ENCODE data around the gene KCNN4. TPM values are rescaled to one million over a fixed set of nuclear protein-coding genes. Genes with fewer than 3 reads are reported as not detected.

Gene KCNN4
- 3.8 and 4.5 TPM in 2 replicates for total RNA-seq

DNA sequence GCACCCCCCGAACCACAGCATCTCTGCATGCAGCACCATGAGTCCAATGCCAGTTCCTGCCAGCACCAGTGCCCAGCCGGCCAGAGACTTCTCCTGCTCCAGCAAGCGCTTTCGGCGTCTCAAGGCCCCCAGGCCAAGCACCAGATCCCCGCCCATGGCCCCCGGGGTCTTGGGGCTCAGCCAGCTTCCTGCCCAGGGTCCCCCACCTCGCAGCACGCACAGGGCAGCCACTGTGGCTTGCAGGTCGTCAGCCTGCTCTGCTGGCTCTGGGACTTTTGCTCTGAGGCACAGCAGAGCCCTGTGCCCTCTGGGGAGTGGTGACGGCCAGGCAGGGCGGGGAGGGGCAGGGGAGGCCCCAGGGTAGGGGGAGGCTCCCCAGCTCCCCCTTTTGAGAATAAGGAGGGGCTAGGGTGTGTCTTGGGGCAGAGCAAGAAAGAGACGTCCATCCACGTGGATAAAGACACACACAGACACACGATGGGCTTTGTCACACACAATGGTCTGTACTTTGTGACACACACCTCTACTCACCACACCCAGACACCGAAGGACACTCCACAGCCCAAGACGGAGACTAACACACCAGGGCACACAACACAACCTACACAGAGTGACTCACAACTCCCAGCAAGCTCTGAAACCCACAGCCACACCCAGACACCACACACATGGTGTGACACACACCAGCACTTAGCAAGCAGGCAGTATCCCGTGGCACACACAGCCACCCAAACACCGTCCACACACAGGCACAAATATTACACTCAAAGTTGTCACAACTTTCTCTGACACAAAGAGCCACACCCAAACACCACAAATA lies at the start of gene KCNN4:
TSS of gene KCNN4 (minus strand) at position 268 of the 820 bp plus-strand sequence. CDS start at position 156, 112 bp downstream.

DNA sequence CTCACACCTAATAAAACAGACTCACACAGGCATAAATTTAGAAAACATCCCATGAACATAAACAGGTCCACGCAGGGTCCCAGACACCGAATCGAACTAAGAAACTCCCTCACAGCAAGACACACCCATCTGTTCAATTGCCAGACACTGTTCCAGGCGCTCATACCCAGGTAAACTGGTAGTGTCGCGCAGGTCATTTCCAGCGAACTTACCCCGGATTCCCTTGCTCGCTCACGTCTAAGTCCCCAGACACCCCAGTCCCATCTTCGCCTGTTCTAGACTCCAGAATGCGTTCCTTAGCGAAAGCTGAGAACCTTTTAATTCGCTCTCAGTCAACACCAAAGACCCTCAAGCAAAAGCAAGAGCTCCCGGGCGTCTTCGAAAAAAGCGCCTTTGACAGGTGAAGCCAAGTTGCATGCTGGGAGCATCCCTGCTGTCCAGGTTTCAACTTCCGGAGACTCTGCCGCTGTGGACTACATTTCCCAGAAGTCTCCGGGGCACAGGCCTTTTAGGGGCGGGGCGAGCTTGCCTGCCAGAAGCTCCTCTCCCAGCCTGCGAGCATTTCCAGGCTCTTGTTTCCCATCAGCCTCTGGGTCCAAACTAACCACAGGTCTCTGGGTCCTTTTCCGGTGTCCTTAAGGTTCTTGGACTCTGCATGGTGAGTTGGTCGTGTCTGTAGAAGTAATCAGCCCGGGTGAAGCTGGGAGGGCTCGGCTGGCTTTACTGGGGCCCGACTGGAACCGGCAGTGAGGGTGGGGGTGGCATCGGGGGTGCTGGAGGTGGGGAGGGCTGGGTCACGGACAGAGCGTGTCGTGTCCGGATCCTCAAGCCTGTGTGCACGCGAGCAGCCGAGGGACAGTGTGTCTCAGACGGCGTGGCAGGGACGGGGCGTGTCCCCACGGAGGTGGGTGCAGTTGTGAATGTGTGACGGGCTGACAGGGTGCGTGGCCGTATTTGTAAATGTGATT lies 46.3 kb upstream of the KCNN4 start, which contains the start of gene ZNF283:
TSS of gene ZNF283 (plus strand) at position 535 of the 968 bp plus-strand sequence. CDS start 6,184 bp downstream, outside the sequence.

DNA sequence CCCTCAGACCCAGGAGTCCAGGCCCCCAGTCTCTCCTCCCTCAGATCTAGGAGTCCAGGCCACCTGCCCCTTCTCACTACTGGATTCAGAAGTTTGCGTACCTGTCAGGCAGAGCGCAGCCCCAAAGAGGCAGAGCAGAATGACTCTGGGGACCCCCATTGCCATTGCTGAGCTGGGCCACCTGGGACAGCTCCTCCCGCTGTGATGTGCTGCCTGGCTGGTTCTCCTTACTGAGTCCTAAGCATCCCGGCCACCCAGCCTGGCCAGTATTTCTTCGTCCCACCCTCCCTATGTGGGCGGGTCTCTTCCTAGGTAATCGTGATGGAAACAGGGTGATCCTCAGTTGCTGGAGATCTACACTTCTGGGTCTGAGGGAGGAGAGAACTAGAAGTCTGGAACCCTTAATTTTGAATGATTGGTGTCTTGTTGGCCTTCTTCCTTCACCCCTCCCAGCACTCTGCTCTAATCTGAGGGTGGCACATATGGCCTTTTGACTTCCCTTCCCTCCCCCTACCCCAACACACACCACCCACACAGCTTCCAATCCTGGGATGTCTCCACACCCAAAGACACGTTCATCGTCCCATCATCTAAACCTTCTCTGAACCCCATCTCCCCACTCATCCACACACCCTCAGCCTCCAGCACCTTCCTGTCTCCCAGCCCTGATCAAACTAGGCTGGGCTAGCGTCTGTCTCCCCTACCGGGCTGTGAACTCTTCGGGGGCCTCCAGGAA lies 21.6 kb upstream of the KCNN4 start, which contains the start of gene LYPD5:
TSS of gene LYPD5 (minus strand) at position 232 of the 736 bp plus-strand sequence. CDS start at position 165, 67 bp downstream.

DNA sequence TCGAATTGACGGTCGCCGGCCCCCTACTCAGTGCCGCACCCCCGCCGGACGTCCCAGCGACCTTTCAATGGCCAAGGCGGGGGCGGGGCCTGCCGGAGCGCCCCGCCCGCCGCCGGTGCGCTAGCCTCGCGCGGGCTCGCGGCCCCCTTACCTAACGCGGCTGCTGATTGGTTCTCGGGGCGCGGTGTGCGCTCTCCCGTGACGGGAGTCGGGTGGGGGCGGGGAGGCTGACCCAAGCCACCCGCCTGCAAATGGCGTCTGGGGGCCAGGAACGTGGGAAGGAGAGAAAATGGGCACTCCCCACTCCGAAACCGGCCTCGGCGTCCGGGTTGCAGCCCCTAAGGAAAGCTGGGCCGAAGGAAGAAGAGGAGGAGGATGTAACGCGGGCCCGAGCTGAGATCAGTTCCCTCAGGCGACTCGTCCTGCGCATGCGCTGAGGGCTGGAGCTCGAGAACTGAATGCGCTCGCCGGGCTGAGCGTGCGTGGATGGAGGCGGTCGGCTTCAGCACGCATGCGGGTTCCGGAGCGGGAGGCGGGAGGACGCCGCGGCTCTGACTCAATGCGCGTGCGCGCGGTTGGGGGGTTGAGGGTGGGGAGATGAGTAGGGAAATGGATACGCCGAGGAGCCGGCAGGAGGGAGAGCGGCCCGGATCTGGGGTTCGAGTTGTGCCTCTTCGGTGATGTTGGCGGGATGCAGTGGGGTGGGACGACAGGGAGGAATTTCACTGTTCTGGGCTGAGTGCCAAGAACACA lies 26.1 kb downstream of the KCNN4 start, which contains the start of gene SMG9:
TSS of gene SMG9 (minus strand) at position 460 of the 753 bp plus-strand sequence. CDS start 4,221 bp downstream, outside the sequence.

Other genes with a start within 250 kb of the KCNN4 start
- under 0.01 and 0.28 TPM in 2 replicates for gene ZNF575, start 247.8 kb downstream of the KCNN4 start, total RNA-seq
- gene XRCC1, start 205.4 kb downstream of the KCNN4 start, total RNA-seq: 13.0 and 19.4 TPM in 2 replicates
- gene PINLYP, start 205.2 kb downstream of the KCNN4 start, total RNA-seq: 2.0 and 2.5 TPM in 2 replicates
- 14.9 and 19.9 TPM in 2 replicates for gene IRGQ, start 184.8 kb downstream of the KCNN4 start, total RNA-seq
- 9.6 and 14.6 TPM in 2 replicates for gene ZNF576, start 184.4 kb downstream of the KCNN4 start, total RNA-seq
- gene SRRM5, start 168.9 kb downstream of the KCNN4 start, total RNA-seq: not detected in 2 replicates
- gene ZNF428, start 161.3 kb downstream of the KCNN4 start, total RNA-seq: 28.2 and 35.0 TPM in 2 replicates
- gene CADM4, start 141.1 kb downstream of the KCNN4 start, total RNA-seq: 4.2 and 6.8 TPM in 2 replicates
- 92.2 and 136 TPM in 2 replicates for gene PLAUR, start 110.8 kb downstream of the KCNN4 start, total RNA-seq
- not detected in 2 replicates for gene IRGC, start 64.9 kb downstream of the KCNN4 start, total RNA-seq
- gene SMG9, start 26.0 kb downstream of the KCNN4 start, total RNA-seq: 4.8 and 6.8 TPM in 2 replicates
- gene LYPD5, start 21.5 kb upstream of the KCNN4 start, total RNA-seq: 0.19 and 2.8 TPM in 2 replicates
- 10.0 and 14.1 TPM in 2 replicates for gene ZNF283, start 46.3 kb upstream of the KCNN4 start, total RNA-seq
- gene ZNF404, start 103.0 kb upstream of the KCNN4 start, total RNA-seq: 1.5 and 5.6 TPM in 2 replicates
- gene ZNF45, start 154.3 kb upstream of the KCNN4 start, total RNA-seq: 18.6 and 18.8 TPM in 2 replicates
- gene ZNF221, start 170.3 kb upstream of the KCNN4 start, total RNA-seq: 5.9 and 9.6 TPM in 2 replicates
- 5.8 and 8.5 TPM in 2 replicates for gene ZNF155, start 203.2 kb upstream of the KCNN4 start, total RNA-seq
- 3.1 and 4.5 TPM in 2 replicates for gene ZNF230, start 222.0 kb upstream of the KCNN4 start, total RNA-seq
- gene ZNF222, start 244.4 kb upstream of the KCNN4 start, total RNA-seq: 6.3 and 6.5 TPM in 2 replicates

Measured in regular cardiac myocyte (primary cell).